ENCODE data around the gene PNMT. TPM values are rescaled to one million over a fixed set of nuclear protein-coding genes. Genes with fewer than 3 reads are reported as not detected.

The PNMT gene
- total and polyA plus RNA-seq, 2 of the 13 experiments (the other 11 are each of a cell fraction or from before 2014, with no cell fraction given), result 0.25 TPM; not detected in 1

DNA sequence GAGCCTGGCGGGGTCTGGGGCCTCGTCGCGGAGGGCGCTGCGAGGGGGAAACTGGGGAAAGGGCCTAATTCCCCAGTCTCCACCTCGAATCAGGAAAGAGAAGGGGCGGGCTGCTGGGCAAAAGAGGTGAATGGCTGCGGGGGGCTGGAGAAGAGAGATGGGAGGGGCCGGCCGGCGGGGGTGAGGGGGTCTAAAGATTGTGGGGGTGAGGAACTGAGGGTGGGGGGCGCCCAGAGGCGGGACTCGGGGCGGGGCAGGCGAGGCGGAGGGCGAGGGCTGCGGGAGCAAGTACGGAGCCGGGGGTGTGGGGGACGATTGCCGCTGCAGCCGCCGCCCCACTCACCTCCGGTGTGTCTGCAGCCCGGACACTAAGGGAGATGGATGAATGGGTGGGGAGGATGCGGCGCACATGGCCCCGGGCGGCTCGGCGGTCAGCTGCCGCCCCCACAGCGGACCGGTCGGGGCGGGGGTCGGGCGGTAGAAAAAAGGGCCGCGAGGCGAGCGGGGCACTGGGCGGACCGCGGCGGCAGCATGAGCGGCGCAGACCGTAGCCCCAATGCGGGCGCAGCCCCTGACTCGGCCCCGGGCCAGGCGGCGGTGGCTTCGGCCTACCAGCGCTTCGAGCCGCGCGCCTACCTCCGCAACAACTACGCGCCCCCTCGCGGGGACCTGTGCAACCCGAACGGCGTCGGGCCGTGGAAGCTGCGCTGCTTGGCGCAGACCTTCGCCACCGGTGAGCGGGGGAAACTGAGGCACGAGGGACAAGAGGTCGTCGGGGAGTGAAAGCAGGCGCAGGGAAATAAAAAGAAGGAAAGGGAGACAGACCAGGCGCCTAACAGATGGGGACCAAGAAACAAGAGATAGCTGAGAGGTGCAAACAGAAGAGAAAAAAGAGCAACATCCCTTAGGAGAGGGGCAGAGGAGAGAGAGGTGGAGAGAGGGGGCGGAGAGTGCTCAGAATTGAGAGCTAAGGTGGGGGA is at the start of gene PNMT (continued):
- TF ChIP-seq, protein P1, sequence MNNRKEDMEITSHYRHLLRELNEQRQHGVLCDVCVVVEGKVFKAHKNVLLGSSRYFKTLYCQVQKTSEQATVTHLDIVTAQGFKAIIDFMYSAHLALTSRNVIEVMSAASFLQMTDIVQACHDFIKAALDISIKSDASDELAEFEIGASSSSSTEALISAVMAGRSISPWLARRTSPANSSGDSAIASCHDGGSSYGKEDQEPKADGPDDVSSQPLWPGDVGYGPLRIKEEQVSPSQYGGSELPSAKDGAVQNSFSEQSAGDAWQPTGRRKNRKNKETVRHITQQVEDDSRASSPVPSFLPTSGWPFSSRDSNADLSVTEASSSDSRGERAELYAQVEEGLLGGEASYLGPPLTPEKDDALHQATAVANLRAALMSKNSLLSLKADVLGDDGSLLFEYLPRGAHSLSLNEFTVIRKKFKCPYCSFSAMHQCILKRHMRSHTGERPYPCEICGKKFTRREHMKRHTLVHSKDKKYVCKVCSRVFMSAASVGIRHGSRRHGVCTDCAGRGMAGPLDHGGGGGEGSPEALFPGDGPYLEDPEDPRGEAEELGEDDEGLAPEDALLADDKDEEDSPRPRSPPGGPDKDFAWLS (CRISPR knock-in tag; IDR thresholded peaks at IDR 0.05; ENCODE audit: borderline replicate concordance), result no peak
- TF ChIP-seq, protein P2, sequence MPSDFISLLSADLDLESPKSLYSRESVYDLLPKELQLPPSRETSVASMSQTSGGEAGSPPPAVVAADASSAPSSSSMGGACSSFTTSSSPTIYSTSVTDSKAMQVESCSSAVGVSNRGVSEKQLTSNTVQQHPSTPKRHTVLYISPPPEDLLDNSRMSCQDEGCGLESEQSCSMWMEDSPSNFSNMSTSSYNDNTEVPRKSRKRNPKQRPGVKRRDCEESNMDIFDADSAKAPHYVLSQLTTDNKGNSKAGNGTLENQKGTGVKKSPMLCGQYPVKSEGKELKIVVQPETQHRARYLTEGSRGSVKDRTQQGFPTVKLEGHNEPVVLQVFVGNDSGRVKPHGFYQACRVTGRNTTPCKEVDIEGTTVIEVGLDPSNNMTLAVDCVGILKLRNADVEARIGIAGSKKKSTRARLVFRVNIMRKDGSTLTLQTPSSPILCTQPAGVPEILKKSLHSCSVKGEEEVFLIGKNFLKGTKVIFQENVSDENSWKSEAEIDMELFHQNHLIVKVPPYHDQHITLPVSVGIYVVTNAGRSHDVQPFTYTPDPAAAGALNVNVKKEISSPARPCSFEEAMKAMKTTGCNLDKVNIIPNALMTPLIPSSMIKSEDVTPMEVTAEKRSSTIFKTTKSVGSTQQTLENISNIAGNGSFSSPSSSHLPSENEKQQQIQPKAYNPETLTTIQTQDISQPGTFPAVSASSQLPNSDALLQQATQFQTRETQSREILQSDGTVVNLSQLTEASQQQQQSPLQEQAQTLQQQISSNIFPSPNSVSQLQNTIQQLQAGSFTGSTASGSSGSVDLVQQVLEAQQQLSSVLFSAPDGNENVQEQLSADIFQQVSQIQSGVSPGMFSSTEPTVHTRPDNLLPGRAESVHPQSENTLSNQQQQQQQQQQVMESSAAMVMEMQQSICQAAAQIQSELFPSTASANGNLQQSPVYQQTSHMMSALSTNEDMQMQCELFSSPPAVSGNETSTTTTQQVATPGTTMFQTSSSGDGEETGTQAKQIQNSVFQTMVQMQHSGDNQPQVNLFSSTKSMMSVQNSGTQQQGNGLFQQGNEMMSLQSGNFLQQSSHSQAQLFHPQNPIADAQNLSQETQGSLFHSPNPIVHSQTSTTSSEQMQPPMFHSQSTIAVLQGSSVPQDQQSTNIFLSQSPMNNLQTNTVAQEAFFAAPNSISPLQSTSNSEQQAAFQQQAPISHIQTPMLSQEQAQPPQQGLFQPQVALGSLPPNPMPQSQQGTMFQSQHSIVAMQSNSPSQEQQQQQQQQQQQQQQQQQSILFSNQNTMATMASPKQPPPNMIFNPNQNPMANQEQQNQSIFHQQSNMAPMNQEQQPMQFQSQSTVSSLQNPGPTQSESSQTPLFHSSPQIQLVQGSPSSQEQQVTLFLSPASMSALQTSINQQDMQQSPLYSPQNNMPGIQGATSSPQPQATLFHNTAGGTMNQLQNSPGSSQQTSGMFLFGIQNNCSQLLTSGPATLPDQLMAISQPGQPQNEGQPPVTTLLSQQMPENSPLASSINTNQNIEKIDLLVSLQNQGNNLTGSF (CRISPR knock-in tag; IDR thresholded peaks at IDR 0.05), result peak; percentile 70; the same call in 1 of the 2 replicates
- TF ChIP-seq, protein P3, sequence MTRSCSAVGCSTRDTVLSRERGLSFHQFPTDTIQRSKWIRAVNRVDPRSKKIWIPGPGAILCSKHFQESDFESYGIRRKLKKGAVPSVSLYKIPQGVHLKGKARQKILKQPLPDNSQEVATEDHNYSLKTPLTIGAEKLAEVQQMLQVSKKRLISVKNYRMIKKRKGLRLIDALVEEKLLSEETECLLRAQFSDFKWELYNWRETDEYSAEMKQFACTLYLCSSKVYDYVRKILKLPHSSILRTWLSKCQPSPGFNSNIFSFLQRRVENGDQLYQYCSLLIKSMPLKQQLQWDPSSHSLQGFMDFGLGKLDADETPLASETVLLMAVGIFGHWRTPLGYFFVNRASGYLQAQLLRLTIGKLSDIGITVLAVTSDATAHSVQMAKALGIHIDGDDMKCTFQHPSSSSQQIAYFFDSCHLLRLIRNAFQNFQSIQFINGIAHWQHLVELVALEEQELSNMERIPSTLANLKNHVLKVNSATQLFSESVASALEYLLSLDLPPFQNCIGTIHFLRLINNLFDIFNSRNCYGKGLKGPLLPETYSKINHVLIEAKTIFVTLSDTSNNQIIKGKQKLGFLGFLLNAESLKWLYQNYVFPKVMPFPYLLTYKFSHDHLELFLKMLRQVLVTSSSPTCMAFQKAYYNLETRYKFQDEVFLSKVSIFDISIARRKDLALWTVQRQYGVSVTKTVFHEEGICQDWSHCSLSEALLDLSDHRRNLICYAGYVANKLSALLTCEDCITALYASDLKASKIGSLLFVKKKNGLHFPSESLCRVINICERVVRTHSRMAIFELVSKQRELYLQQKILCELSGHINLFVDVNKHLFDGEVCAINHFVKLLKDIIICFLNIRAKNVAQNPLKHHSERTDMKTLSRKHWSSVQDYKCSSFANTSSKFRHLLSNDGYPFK (CRISPR knock-in tag; IDR thresholded peaks at IDR 0.05; ENCODE audit: borderline replicate concordance), result no peak
- TF ChIP-seq SIN3A (IDR thresholded peaks at IDR 0.05; ENCODE audit: borderline replicate concordance, low read depth, low read length) (no peak), ZNF235 (CRISPR knock-in tag; IDR thresholded peaks at IDR 0.05; ENCODE audit: borderline replicate concordance) (0 out of 2 replicates have a peak, but pooled peaks have one; percentile 25), AGO2 (optimal IDR thresholded peaks at IDR 0.05; ENCODE audit: low read depth, low read length) (no peak), ZNF629 (CRISPR knock-in tag; conservative IDR thresholded peaks at IDR 0.05) (no peak), ZNF660 (CRISPR knock-in tag; IDR thresholded peaks at IDR 0.05; ENCODE audit: borderline replicate concordance, low read depth) (no peak)
- TF ChIP-seq, protein P4, sequence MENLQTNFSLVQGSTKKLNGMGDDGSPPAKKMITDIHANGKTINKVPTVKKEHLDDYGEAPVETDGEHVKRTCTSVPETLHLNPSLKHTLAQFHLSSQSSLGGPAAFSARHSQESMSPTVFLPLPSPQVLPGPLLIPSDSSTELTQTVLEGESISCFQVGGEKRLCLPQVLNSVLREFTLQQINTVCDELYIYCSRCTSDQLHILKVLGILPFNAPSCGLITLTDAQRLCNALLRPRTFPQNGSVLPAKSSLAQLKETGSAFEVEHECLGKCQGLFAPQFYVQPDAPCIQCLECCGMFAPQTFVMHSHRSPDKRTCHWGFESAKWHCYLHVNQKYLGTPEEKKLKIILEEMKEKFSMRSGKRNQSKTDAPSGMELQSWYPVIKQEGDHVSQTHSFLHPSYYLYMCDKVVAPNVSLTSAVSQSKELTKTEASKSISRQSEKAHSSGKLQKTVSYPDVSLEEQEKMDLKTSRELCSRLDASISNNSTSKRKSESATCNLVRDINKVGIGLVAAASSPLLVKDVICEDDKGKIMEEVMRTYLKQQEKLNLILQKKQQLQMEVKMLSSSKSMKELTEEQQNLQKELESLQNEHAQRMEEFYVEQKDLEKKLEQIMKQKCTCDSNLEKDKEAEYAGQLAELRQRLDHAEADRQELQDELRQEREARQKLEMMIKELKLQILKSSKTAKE (CRISPR knock-in tag; IDR thresholded peaks at IDR 0.05; ENCODE audit: borderline replicate concordance), result no peak
